ENCODE data around the gene FMNL2.
A peak's percentile ranks its signal among the peaks of the same experiment; 100 is the strongest.

The FMNL2 gene

DNA sequence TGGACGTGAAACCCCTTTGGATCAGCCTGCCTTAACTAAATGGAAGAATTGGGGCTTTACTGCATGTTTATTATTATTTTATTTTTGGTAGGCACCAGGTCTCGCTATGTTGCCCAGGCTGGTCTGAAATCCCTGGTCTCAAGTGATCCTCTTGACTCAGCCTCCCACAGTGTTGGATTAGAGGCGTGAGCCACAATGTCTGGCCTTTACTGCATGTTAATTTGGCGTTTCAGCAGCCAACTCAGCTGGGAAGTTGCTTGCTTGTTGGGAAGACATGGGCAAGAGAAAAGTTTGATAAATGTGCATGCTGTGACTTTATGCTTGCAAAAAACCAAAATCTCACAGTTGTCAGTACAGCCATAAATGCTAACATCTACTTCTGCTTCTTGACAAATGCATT, 105.1 kb downstream of the FMNL2 start:
- H3K9me3 ChIP-seq (ENCODE audit: control insufficient read depth, insufficient read depth, low read length), result no peaks in the 10 kb centered on the region
- no peak overlapping the region for H3K4me3 ChIP-seq (ENCODE audit: low read depth, low read length)
- H3K4me1 ChIP-seq (ENCODE audit: control insufficient read depth, insufficient read depth, low read length), result peaks cover 39% of the 10 kb centered on the region
- H3K27me3 ChIP-seq (ENCODE audit: control insufficient read depth, insufficient read depth, low read length), result no peaks in the 10 kb centered on the region
- H3K36me3 ChIP-seq (ENCODE audit: control insufficient read depth, insufficient read depth, low read length), result no peaks in the 10 kb centered on the region
- no peak overlapping the region for H3K9ac ChIP-seq (ENCODE audit: low read depth, low read length)
- no peak overlapping the region for H3K27ac ChIP-seq (ENCODE audit: low read depth, low read length)

DNA sequence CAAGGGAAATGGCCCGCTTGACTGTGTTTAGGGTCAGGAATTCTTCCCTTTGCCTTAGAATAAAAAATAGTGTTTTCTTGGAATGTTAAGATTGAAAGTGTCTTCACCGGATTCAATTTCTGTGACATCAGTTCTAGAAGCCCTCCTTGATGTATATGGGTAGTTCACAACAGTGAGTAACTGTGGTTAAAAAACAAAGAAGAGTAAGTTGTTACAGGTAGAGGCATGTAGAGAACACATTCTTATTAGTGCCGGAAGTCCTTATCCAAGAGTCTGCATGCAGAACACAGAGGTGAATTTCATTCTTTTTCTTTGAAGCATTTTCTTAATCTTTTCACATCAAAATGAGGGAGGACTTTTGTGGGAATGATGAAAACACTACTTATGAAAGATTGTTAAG, 105.5 kb downstream of the FMNL2 start:
- Histone ChIP-seq H3K27ac (ENCODE audit: low read depth, low read length) (peak overlapping the region; percentile 5), H3K9me3 (ENCODE audit: control insufficient read depth, insufficient read depth, low read length) (no peaks in the 10 kb centered on the region), H3K27me3 (ENCODE audit: control insufficient read depth, insufficient read depth, low read length) (no peaks in the 10 kb centered on the region), H3K36me3 (ENCODE audit: control insufficient read depth, insufficient read depth, low read length) (no peaks in the 10 kb centered on the region), H3K9ac (ENCODE audit: low read depth, low read length) (no peak overlapping the region), H3K4me3 (ENCODE audit: low read depth, low read length) (no peak overlapping the region), H3K4me1 (ENCODE audit: control insufficient read depth, insufficient read depth, low read length) (peaks cover 39% of the 10 kb centered on the region)

DNA sequence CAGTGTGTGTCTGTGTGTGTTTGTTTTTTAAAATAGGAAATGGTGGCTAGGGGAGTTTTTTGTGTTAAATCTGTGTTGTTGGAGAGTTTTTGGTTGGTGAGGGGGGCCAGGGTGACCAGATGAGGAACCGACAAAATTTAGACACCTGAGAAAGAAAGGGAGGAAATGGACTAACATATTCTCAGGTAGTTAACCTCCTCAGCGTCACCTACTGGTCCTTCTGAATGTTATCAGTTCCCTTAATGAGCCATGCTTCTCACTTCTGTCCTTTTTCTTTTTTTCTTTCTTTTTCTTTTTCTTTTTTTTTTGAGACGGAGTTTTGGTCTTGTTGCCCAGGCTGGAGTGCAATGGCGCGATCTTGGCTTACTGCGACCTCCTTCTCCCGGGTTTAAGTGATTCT, 107.0 kb downstream of the FMNL2 start:
- no peaks in the 10 kb centered on the region for H3K27me3 ChIP-seq (ENCODE audit: control insufficient read depth, insufficient read depth, low read length)
- no peak overlapping the region for H3K27ac ChIP-seq (ENCODE audit: low read depth, low read length)
- H3K9me3 ChIP-seq (ENCODE audit: control insufficient read depth, insufficient read depth, low read length), result no peaks in the 10 kb centered on the region
- no peak overlapping the region for H3K9ac ChIP-seq (ENCODE audit: low read depth, low read length)
- H3K4me3 ChIP-seq (ENCODE audit: low read depth, low read length), result no peak overlapping the region
- H3K36me3 ChIP-seq (ENCODE audit: control insufficient read depth, insufficient read depth, low read length), result no peaks in the 10 kb centered on the region
- H3K4me1 ChIP-seq (ENCODE audit: control insufficient read depth, insufficient read depth, low read length), result peaks cover 46% of the 10 kb centered on the region

DNA sequence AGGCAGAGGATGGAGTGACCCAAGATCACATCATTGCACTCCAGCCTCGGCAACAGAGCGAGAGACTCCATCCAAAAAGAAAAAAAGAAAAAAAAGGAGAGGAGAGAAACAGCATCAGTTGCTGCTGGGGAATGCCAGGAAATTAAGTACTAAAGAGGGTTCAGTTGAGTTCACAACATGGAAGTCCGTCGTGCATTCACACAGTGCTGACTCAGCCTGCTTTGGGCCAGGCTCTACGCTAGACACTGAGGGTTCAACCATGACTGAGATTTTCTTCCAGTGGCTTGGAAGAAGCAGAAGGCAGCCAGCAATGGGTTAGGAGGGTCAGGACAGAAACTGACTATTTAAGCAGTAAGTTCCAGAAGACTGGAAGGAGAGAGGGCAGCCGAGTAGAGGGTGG, 108.8 kb downstream of the FMNL2 start:
- no peak overlapping the region for H3K4me3 ChIP-seq (ENCODE audit: low read depth, low read length)
- no peak overlapping the region for H3K9ac ChIP-seq (ENCODE audit: low read depth, low read length)
- H3K4me1 ChIP-seq (ENCODE audit: control insufficient read depth, insufficient read depth, low read length), result peaks cover 40% of the 10 kb centered on the region
- H3K9me3 ChIP-seq (ENCODE audit: control insufficient read depth, insufficient read depth, low read length), result no peaks in the 10 kb centered on the region
- H3K27ac ChIP-seq (ENCODE audit: low read depth, low read length), result no peak overlapping the region
- no peaks in the 10 kb centered on the region for H3K27me3 ChIP-seq (ENCODE audit: control insufficient read depth, insufficient read depth, low read length)
- H3K36me3 ChIP-seq (ENCODE audit: control insufficient read depth, insufficient read depth, low read length), result no peaks in the 10 kb centered on the region

DNA sequence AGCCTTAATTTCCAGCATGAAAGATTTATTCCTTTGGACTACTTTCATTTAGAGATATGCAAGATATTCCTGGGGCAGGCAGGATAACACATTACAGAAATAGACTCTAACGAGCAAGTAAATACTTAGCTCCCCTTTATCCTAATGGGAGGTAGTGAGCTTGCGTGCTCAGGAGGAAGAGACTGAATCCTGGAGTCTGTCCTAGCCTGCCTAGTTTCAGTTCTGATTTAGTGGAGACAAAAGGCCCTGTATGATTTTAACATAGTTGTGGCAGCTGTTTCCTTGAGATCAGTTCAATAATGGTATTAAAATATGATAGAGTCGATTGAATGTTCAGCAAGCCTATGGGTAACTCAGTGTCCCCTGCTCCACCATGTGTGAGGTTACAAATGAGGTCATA, 109.5 kb downstream of the FMNL2 start:
- Histone ChIP-seq H3K9ac (ENCODE audit: low read depth, low read length) (no peak overlapping the region), H3K27ac (ENCODE audit: low read depth, low read length) (no peak overlapping the region), H3K36me3 (ENCODE audit: control insufficient read depth, insufficient read depth, low read length) (no peaks in the 10 kb centered on the region), H3K4me1 (ENCODE audit: control insufficient read depth, insufficient read depth, low read length) (peaks cover 42% of the 10 kb centered on the region), H3K27me3 (ENCODE audit: control insufficient read depth, insufficient read depth, low read length) (no peaks in the 10 kb centered on the region), H3K9me3 (ENCODE audit: control insufficient read depth, insufficient read depth, low read length) (no peaks in the 10 kb centered on the region), H3K4me3 (ENCODE audit: low read depth, low read length) (no peak overlapping the region)

DNA sequence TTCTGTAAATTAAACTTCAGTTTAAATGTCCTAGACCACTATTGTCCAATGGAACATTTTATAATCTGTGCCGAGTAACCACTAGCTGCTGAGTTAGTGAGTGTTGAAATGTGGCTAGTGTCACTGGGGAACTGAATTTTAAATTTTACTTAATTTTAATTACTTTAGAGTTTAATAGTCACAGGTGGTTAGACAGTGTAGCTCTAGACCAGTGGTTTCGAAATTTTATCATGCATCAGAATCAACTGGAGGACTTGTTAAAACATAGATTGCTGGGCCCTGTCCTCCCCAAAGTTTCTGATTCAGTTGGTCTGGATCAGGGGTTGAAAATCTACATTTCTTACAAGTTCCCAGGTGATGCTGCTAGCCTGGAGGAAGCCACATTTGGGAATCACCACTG, 110.4 kb downstream of the FMNL2 start:
- Histone ChIP-seq H3K9me3 (ENCODE audit: control insufficient read depth, insufficient read depth, low read length) (no peaks in the 10 kb centered on the region), H3K27me3 (ENCODE audit: control insufficient read depth, insufficient read depth, low read length) (no peaks in the 10 kb centered on the region), H3K27ac (ENCODE audit: low read depth, low read length) (no peak overlapping the region), H3K9ac (ENCODE audit: low read depth, low read length) (no peak overlapping the region), H3K4me3 (ENCODE audit: low read depth, low read length) (no peak overlapping the region), H3K36me3 (ENCODE audit: control insufficient read depth, insufficient read depth, low read length) (no peaks in the 10 kb centered on the region), H3K4me1 (ENCODE audit: control insufficient read depth, insufficient read depth, low read length) (peaks cover 44% of the 10 kb centered on the region)

DNA sequence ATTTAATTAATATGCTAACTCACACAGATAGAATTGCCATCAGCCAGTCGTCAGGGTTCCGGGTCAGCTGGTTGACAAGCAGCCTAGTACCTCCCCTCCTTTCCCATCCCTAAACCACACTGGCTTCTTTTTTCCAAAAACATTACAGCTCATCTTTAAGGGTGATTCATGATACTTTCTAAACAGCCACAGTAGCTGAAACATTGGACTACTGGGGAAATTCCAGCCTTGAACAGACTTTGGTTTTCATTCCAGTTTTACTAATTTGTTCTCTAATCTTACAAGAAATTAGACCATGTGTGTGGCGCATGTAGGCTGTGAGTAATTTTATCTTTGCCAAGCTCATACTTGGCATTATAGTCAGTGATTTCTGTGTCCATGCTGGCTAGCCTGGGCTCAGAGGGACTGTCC, 110.8 kb downstream of the FMNL2 start:
- Histone ChIP-seq H3K9me3 (ENCODE audit: control insufficient read depth, insufficient read depth, low read length) (no peaks in the 10 kb centered on the region), H3K27me3 (ENCODE audit: control insufficient read depth, insufficient read depth, low read length) (no peaks in the 10 kb centered on the region), H3K4me1 (ENCODE audit: control insufficient read depth, insufficient read depth, low read length) (peaks cover 48% of the 10 kb centered on the region), H3K36me3 (ENCODE audit: control insufficient read depth, insufficient read depth, low read length) (no peaks in the 10 kb centered on the region), H3K9ac (ENCODE audit: low read depth, low read length) (no peak overlapping the region), H3K27ac (ENCODE audit: low read depth, low read length) (no peak overlapping the region), H3K4me3 (ENCODE audit: low read depth, low read length) (no peak overlapping the region)

DNA sequence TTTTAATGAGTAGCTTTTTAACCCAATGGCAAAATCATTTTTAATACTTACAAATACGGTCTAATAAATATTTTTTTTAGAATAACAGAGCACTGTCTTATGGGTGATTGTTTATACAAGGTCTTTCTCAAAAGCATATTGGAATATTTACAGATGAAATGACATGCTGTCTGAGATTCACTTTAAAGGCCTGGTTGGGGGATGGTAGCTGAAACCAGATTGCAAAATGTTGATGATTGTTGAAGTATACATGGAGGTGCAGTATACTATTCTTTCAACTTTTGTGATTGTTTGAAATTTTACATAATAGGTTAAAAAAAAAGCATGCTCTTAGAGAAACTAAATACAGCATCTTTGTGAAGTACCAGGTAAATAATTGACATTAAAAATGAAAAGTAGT, 111.2 kb downstream of the FMNL2 start:
- no peaks in the 10 kb centered on the region for H3K27me3 ChIP-seq (ENCODE audit: control insufficient read depth, insufficient read depth, low read length)
- H3K27ac ChIP-seq (ENCODE audit: low read depth, low read length), result no peak overlapping the region
- peaks cover 48% of the 10 kb centered on the region for H3K4me1 ChIP-seq (ENCODE audit: control insufficient read depth, insufficient read depth, low read length)
- H3K9me3 ChIP-seq (ENCODE audit: control insufficient read depth, insufficient read depth, low read length), result no peaks in the 10 kb centered on the region
- H3K36me3 ChIP-seq (ENCODE audit: control insufficient read depth, insufficient read depth, low read length), result no peaks in the 10 kb centered on the region
- H3K4me3 ChIP-seq (ENCODE audit: low read depth, low read length), result no peak overlapping the region
- no peak overlapping the region for H3K9ac ChIP-seq (ENCODE audit: low read depth, low read length)

DNA sequence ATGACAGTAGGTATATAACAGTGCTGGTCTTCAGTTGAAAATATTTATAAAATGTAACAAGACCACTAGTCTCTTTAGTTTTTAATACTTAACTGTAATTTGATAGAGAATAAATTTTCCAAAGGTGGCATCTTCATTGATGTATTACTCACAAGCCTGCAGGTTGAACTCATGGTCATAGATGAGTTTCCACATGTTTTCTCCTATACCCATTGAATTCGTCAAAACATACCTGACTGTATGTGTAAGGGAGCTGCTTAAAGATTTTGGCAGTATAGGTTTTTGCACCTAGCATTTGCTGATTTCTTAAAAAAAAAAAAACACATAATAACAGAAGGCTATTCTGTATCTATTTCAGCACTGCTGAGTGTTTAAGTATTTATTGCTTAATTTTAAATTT, 112.9 kb downstream of the FMNL2 start:
- no peak overlapping the region for H3K4me3 ChIP-seq (ENCODE audit: low read depth, low read length)
- no peaks in the 10 kb centered on the region for H3K36me3 ChIP-seq (ENCODE audit: control insufficient read depth, insufficient read depth, low read length)
- no peak overlapping the region for H3K9ac ChIP-seq (ENCODE audit: low read depth, low read length)
- H3K27ac ChIP-seq (ENCODE audit: low read depth, low read length), result no peak overlapping the region
- no peaks in the 10 kb centered on the region for H3K27me3 ChIP-seq (ENCODE audit: control insufficient read depth, insufficient read depth, low read length)
- no peaks in the 10 kb centered on the region for H3K9me3 ChIP-seq (ENCODE audit: control insufficient read depth, insufficient read depth, low read length)
- peaks cover 62% of the 10 kb centered on the region for H3K4me1 ChIP-seq (ENCODE audit: control insufficient read depth, insufficient read depth, low read length)

DNA sequence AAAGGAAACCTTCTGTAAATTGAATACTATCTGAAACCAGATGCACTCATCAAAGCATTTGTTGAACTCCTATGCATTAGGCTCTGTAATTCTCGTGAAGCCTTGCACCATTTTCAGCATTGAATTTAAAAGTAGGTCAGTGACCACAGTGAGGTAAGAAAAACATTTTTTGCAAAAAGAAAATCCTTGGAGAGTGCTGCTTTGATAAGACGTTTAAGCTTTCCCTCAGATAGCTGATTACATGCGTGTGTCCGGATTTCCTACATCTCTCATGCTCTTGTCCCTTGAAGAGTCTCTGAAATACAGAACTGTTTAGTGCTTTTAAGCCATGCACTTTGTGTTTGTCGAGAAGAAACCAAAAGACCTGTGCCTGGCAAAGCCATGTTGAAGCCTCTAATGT, 113.6 kb downstream of the FMNL2 start:
- Histone ChIP-seq H3K27ac (ENCODE audit: low read depth, low read length) (no peak overlapping the region), H3K36me3 (ENCODE audit: control insufficient read depth, insufficient read depth, low read length) (no peaks in the 10 kb centered on the region), H3K4me3 (ENCODE audit: low read depth, low read length) (no peak overlapping the region), H3K4me1 (ENCODE audit: control insufficient read depth, insufficient read depth, low read length) (peaks cover 64% of the 10 kb centered on the region), H3K9me3 (ENCODE audit: control insufficient read depth, insufficient read depth, low read length) (no peaks in the 10 kb centered on the region), H3K27me3 (ENCODE audit: control insufficient read depth, insufficient read depth, low read length) (no peaks in the 10 kb centered on the region), H3K9ac (ENCODE audit: low read depth, low read length) (no peak overlapping the region)

DNA sequence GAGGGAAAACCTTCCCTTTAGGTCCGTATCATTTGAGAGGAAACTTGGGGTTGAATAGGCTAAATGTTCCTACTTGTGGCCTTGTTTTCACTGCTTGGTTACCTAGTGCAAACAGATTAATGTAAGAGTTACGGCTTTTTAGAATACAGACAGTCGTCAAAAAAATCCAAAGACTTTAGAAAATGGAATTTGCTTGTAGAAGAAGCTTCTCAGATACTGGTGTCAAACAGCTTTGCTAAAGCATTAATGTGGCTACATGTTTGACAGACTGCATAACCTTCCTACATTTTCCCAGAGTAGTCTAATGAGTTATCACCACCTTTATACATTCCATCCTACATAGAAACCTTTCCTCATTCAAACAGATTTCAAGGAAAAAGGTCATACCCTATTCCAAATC, 114.6 kb downstream of the FMNL2 start:
- no peaks in the 10 kb centered on the region for H3K27me3 ChIP-seq (ENCODE audit: control insufficient read depth, insufficient read depth, low read length)
- H3K4me3 ChIP-seq (ENCODE audit: low read depth, low read length), result no peak overlapping the region
- H3K9me3 ChIP-seq (ENCODE audit: control insufficient read depth, insufficient read depth, low read length), result no peaks in the 10 kb centered on the region
- H3K27ac ChIP-seq (ENCODE audit: low read depth, low read length), result peak overlapping the region; percentile 5
- H3K4me1 ChIP-seq (ENCODE audit: control insufficient read depth, insufficient read depth, low read length), result peaks cover 72% of the 10 kb centered on the region
- no peaks in the 10 kb centered on the region for H3K36me3 ChIP-seq (ENCODE audit: control insufficient read depth, insufficient read depth, low read length)
- H3K9ac ChIP-seq (ENCODE audit: low read depth, low read length), result no peak overlapping the region

DNA sequence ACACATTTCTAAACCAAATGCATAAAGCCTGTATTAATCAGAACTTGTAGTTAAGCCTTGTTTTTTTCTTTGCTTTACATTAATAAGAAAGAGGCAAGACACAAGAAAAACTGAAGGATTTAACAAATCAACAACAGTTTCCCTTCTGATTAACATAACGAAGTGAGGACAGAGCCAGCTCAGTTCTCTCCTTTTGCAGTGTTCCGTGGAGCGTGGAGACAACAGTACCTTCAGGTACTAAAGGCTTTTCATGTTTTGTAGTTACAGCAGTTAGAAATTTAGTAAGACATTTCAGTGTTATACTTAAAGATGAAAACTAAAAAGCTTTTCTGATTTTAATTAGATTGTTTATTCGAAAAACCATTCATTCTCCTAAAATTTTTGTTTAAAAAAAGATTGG, 115.2 kb downstream of the FMNL2 start:
- H3K36me3 ChIP-seq (ENCODE audit: control insufficient read depth, insufficient read depth, low read length), result no peaks in the 10 kb centered on the region
- H3K9ac ChIP-seq (ENCODE audit: low read depth, low read length), result no peak overlapping the region
- H3K9me3 ChIP-seq (ENCODE audit: control insufficient read depth, insufficient read depth, low read length), result no peaks in the 10 kb centered on the region
- H3K27me3 ChIP-seq (ENCODE audit: control insufficient read depth, insufficient read depth, low read length), result no peaks in the 10 kb centered on the region
- no peak overlapping the region for H3K4me3 ChIP-seq (ENCODE audit: low read depth, low read length)
- H3K27ac ChIP-seq (ENCODE audit: low read depth, low read length), result no peak overlapping the region
- H3K4me1 ChIP-seq (ENCODE audit: control insufficient read depth, insufficient read depth, low read length), result peaks cover 76% of the 10 kb centered on the region
